SK-N-SH (cell line): ENCODE data around the gene FYB1. TPM values are rescaled to one million over a fixed set of nuclear protein-coding genes. Genes with fewer than 3 reads are reported as not detected.

Experiments
- CTCF ChIA-PET: fragments of 300-600, 350-600 bp; formaldehyde crosslinking; extraction: SDS; loops from one replicate; lab custom pipeline; 2021; lab: Yijun Ruan, JAX
- POLR2A ChIA-PET: fragments of 350-600 bp; sonication (Branson Sonifier 250); formaldehyde crosslinking; extraction: SDS; loops from one replicate; lab custom pipeline; 2020; ENCODE audit warnings: antibody characterized with exemption, inconsistent platforms; lab: Yijun Ruan, JAX
- DNase-seq: peaks from one replicate; pipeline ENCODE4 v3.0.0; 2012
- H2AFZ ChIP-seq: fragments of 200-600 bp; sonication (generic); 2 replicates; pipeline ENCODE4 v1.8.1; 2016; ENCODE audit warnings: antibody characterized with exemption, mild to moderate bottlenecking, low read depth
- H3F3A ChIP-seq: fragments of 200-600 bp; sonication (generic); replicated peaks from 2 replicates; pipeline ENCODE3; 2016; ENCODE audit warnings: antibody characterized with exemption, mild to moderate bottlenecking; ENCODE audit not compliant: insufficient read depth
- H3K27ac ChIP-seq, 2 experiments: fragments of 200-500 bp in 1 of 2; fragments of 200-600 bp in 1 of 2; sonication (Bioruptor generic) in 1 of 2; sonication (generic), shearing (Covaris generic) in 1 of 2; 2 replicates each; pipeline versions ENCODE4 v1.5.1 to v1.6.1; 2014 to 2016; ENCODE audit warnings: low read depth in 2 of 2, inconsistent platforms in 1 of 2, low read length in 1 of 2, mild to moderate bottlenecking in 1 of 2, mixed read lengths in 1 of 2
- H3K27me3 ChIP-seq: fragments of 200-600 bp; sonication (generic), shearing (Covaris generic); 2 replicates; pipeline ENCODE4 v1.6.1; 2016; ENCODE audit warnings: mixed run types; ENCODE audit not compliant: insufficient read depth
- H3K36me3 ChIP-seq, 2 experiments: fragments of 200-500 bp in 1 of 2; fragments of 200-600 bp in 1 of 2; sonication (Bioruptor generic) in 1 of 2; sonication (generic) in 1 of 2; replicated peaks in 1 of 2; 2 replicates each; pipeline versions ENCODE3 to v1.5.1; 2014 to 2016; ENCODE audit warnings: low read length in 1 of 2, mild to moderate bottlenecking in 1 of 2; ENCODE audit not compliant: insufficient read depth in 2 of 2, control insufficient read depth in 1 of 2
- H3K4me1 ChIP-seq, 2 experiments: fragments of 200-500 bp in 1 of 2; fragments of 200-600 bp in 1 of 2; sonication (Bioruptor generic) in 1 of 2; sonication (generic), shearing (Covaris generic) in 1 of 2; 2 replicates each; pipeline versions ENCODE4 v1.5.1 to v1.6.1; 2014 to 2016; ENCODE audit warnings: low read depth in 1 of 2, low read length in 1 of 2, mixed run types in 1 of 2; ENCODE audit not compliant: insufficient read depth in 2 of 2, control insufficient read depth in 1 of 2
- H3K4me2 ChIP-seq: fragments of 200-600 bp; sonication (generic), shearing (Covaris generic); 2 replicates; pipeline ENCODE4 v1.6.1; 2017; ENCODE audit warnings: mixed run types
- H3K4me3 ChIP-seq, 2 experiments: fragments of 200-500 bp in 1 of 2; fragments of 200-600 bp in 1 of 2; sonication (Bioruptor generic) in 1 of 2; sonication (generic), shearing (Covaris generic) in 1 of 2; 2 replicates each; pipeline versions ENCODE4 v1.5.1 to v1.8.1; 2014 to 2016; ENCODE audit warnings: low read depth in 2 of 2, inconsistent platforms in 1 of 2, low read length in 1 of 2, mild to moderate bottlenecking in 1 of 2, mixed read lengths in 1 of 2, moderate library complexity in 1 of 2
- H3K79me2 ChIP-seq: fragments of 200-600 bp; sonication (generic); 2 replicates; pipeline ENCODE4 v1.8.1; 2017; ENCODE audit warnings: mild to moderate bottlenecking; ENCODE audit not compliant: insufficient read depth
- H3K9ac ChIP-seq: fragments of 200-600 bp; sonication (generic); 2 replicates; pipeline ENCODE4 v1.6.1; 2017; ENCODE audit warnings: mixed run types
- H3K9me2 ChIP-seq: fragments of 200-600 bp; sonication (generic); 2 replicates; pipeline ENCODE4 v1.6.1; 2017; ENCODE audit warnings: mixed run types
- H3K9me3 ChIP-seq: fragments of 200-600 bp; sonication (generic); 2 replicates; pipeline ENCODE4 v1.6.1; 2017; ENCODE audit warnings: mixed run types, mild to moderate bottlenecking, moderate library complexity
- H4K20me1 ChIP-seq: fragments of 200-600 bp; sonication (generic); 2 replicates; pipeline ENCODE4 v1.6.1; 2017; ENCODE audit warnings: mild to moderate bottlenecking, mixed run types; ENCODE audit not compliant: insufficient read depth
- CHD2 ChIP-seq: fragments of 150-350 bp; IDR thresholded peaks from 2 replicates; pipeline ENCODE4 v1.6.1; 2018; ENCODE audit warnings: low read length; ENCODE audit not compliant: partially characterized antibody
- CTCF ChIP-seq: fragments of 200-600 bp; sonication (generic); IDR thresholded peaks from 2 replicates; pipeline ENCODE4 v1.6.1; 2017; ENCODE audit warnings: antibody characterized with exemption, mild to moderate bottlenecking, moderate library complexity
- EP300 ChIP-seq, 2 experiments: IDR thresholded peaks; 2 replicates each; pipeline versions ENCODE4 v1.4.0 to v1.6.1; 2012; ENCODE audit warnings: borderline replicate concordance in 1 of 2, low read depth in 1 of 2, low read length in 1 of 2
- FOXJ3 ChIP-seq: sonication (generic); formaldehyde crosslinking; IDR thresholded peaks from 2 replicates; pipeline ENCODE4 v1.5.1; 2020; ENCODE audit warnings: mild to moderate bottlenecking, missing genetic modification reagents
- MEF2A ChIP-seq: IDR thresholded peaks from 2 replicates; pipeline ENCODE4 v1.4.0; 2012; ENCODE audit warnings: low read depth, borderline replicate concordance
- NRF1 ChIP-seq: IDR thresholded peaks from 2 replicates; pipeline ENCODE4 v1.6.1; 2012; ENCODE audit warnings: low read depth, mild to moderate bottlenecking, low read length
- PBX3 ChIP-seq: IDR thresholded peaks from 2 replicates; pipeline ENCODE4; 2012
- POLR2AphosphoS5 ChIP-seq: IDR thresholded peaks from 2 replicates; pipeline ENCODE4 v1.6.1; 2012; ENCODE audit warnings: low read depth, low read length
- SIN3A ChIP-seq: IDR thresholded peaks from 2 replicates; pipeline ENCODE4 v1.6.1; 2012; ENCODE audit warnings: low read depth, mild to moderate bottlenecking, low read length, moderate library complexity, borderline replicate concordance
- SMC3 ChIP-seq: IDR thresholded peaks from 2 replicates; pipeline ENCODE4 v1.6.1; 2012; ENCODE audit warnings: low read depth, low read length, improper control_type of control experiment
- TAF1 ChIP-seq: IDR thresholded peaks from 2 replicates; pipeline ENCODE4 v1.6.1; 2012; ENCODE audit warnings: low read depth, mild to moderate bottlenecking, low read length, moderate library complexity, borderline replicate concordance
- TCF12 ChIP-seq: IDR thresholded peaks from 2 replicates; pipeline ENCODE4 v1.4.0; 2012
- WGBS: methylation state at CpG from one replicate; pipeline ENCODE4 v1.1.6; 2017; ENCODE audit warnings: low lambda C conversion rate; 5-methylcytosine and 5-hydroxymethylcytosine counted together
- polyA plus RNA-seq, 3 experiments: library from polyadenylated mRNA; depleted of rRNA; stranded (reverse); fragments of >200 nt; gene quantifications; 2 replicates each; pipeline ENCODE4 v1.2.3, GENCODE V29; 2012
- TF ChIP-seq, protein P1 (sequence below): IDR thresholded peaks from 2 replicates; pipeline ENCODE4 v1.4.0; 2012; ENCODE audit warnings: low read depth, borderline replicate concordance
- TF ChIP-seq, protein P2 (sequence below): fragments of 150-350 bp; IDR thresholded peaks from 2 replicates; pipeline ENCODE4 v1.6.1; 2016; ENCODE audit warnings: mild to moderate bottlenecking, low read depth, low read length

FYB1 gene
- polyA plus RNA-seq, 1 of the 3 experiments (the other 2 are of a cell fraction) = not detected

DNA sequence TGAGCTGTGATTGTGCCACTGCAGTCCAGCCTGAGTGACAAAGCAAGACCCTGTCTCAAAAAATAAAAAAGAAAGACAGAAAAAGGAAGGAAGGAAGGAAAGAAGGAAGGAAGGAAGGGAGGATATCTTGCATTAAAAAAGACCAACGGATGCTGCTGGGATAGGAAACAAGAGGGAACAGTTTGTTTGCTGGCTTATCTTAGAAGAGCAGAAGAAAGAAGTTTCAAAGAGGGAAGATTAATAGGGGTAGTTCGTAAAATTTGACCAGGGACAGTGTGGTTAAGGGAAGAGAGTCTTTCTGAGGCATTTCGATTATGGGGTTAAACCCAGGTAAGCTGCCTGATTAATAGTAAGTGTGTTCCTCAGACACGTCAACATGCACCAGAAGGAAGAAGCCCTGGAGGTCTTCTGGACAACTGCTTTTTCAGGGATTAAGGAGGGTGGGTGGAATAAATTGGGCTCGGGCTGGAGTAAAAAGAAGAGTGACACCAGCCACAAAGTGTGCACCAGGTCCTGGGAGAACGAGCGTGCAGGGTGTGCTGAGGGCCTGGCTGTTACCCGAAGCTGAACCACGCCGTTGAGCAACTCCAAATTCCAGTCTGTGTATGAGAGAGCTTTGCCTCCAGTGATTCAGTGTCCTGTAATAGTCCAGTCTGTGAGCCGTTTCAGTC lies 24.8 kb downstream of the FYB1 start:
- POLR2A ChIA-PET = no interaction called here
- Histone ChIP-seq H3K36me3 (no peaks in the 10 kb centered on the region), H3K9ac (no peak overlapping the region), H3K4me3 (no peak overlapping the region), H3K27me3 (peaks cover 68% of the 10 kb centered on the region), H2AFZ (no peak overlapping the region), H3K9me2 (no peaks in the 10 kb centered on the region), H3F3A (no peaks in the 10 kb centered on the region), H3K27ac (no peak overlapping the region), H4K20me1 (no peaks in the 10 kb centered on the region), H3K9me3 (no peaks in the 10 kb centered on the region)
- no peak for DNase-seq
- WGBS = 7% methylated on average over 11 of the region's 11 CpGs
- TF ChIP-seq FOXJ3 (CRISPR knock-in tag) = no peak
- TF ChIP-seq TAF1 = no peak
- no peak for TF ChIP-seq SMC3
- no peak for TF ChIP-seq TCF12
- TF ChIP-seq CHD2 = no peak
- TF ChIP-seq NRF1 = no peak
- no peak for TF ChIP-seq SIN3A
- TF ChIP-seq PBX3 = no peak
- no peak for TF ChIP-seq CTCF
- no peak for TF ChIP-seq POLR2AphosphoS5
- TF ChIP-seq, protein P1, sequence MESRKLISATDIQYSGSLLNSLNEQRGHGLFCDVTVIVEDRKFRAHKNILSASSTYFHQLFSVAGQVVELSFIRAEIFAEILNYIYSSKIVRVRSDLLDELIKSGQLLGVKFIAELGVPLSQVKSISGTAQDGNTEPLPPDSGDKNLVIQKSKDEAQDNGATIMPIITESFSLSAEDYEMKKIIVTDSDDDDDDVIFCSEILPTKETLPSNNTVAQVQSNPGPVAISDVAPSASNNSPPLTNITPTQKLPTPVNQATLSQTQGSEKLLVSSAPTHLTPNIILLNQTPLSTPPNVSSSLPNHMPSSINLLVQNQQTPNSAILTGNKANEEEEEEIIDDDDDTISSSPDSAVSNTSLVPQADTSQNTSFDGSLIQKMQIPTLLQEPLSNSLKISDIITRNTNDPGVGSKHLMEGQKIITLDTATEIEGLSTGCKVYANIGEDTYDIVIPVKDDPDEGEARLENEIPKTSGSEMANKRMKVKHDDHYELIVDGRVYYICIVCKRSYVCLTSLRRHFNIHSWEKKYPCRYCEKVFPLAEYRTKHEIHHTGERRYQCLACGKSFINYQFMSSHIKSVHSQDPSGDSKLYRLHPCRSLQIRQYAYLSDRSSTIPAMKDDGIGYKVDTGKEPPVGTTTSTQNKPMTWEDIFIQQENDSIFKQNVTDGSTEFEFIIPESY = no peak
- TF ChIP-seq MEF2A = no peak
- TF ChIP-seq EP300 (IDR thresholded peaks at IDR 0.05; ENCODE audit: borderline replicate concordance in 1 of 2, low read depth in 1 of 2, low read length in 1 of 2) = no peak
- TF ChIP-seq, protein P2, sequence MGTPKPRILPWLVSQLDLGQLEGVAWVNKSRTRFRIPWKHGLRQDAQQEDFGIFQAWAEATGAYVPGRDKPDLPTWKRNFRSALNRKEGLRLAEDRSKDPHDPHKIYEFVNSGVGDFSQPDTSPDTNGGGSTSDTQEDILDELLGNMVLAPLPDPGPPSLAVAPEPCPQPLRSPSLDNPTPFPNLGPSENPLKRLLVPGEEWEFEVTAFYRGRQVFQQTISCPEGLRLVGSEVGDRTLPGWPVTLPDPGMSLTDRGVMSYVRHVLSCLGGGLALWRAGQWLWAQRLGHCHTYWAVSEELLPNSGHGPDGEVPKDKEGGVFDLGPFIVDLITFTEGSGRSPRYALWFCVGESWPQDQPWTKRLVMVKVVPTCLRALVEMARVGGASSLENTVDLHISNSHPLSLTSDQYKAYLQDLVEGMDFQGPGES = no peak
- TF ChIP-seq, all 33 proteins: peak for 0
- CTCF ChIA-PET = interaction anchor here (1.4 to 2.4 kb wide), 2 partner anchors 23 kb away, joined by 4 to 11 read pairs; no protein-coding TSS in a partner anchor
- Histone ChIP-seq H3K4me1 (no peaks in the 10 kb centered on the region), H3K4me2 (no peak overlapping the region), H3K79me2 (no peaks in the 10 kb centered on the region)
